ENCODE results near the gene ORAI3.

Gene ORAI3

GRCh38 chr16:30998852-30999761, 50.2 kb downstream of the ORAI3 start:
- CTCF ChIA-PET: interaction anchor here (0.7 to 1.8 kb wide), 7 partner anchors 9 to 444 kb away, joined by 3 to 9 read pairs (median 3); no protein-coding TSS in a partner anchor
- POLR2A ChIA-PET: interaction anchor here (0.8 to 1.6 kb wide), 6 partner anchors 13 to 181 kb away, joined by 3 to 5 read pairs (median 4); partner anchors contain the start of genes FUS, ZNF646 and ZNF668
- DNase-seq (ENCODE audit: low read depth, low spot score): no peak
- no peak overlapping the region for H3K4me3 ChIP-seq (ENCODE audit: low read depth, low read length)
- TF ChIP-seq, protein P1, sequence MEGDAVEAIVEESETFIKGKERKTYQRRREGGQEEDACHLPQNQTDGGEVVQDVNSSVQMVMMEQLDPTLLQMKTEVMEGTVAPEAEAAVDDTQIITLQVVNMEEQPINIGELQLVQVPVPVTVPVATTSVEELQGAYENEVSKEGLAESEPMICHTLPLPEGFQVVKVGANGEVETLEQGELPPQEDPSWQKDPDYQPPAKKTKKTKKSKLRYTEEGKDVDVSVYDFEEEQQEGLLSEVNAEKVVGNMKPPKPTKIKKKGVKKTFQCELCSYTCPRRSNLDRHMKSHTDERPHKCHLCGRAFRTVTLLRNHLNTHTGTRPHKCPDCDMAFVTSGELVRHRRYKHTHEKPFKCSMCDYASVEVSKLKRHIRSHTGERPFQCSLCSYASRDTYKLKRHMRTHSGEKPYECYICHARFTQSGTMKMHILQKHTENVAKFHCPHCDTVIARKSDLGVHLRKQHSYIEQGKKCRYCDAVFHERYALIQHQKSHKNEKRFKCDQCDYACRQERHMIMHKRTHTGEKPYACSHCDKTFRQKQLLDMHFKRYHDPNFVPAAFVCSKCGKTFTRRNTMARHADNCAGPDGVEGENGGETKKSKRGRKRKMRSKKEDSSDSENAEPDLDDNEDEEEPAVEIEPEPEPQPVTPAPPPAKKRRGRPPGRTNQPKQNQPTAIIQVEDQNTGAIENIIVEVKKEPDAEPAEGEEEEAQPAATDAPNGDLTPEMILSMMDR (IDR thresholded peaks at IDR 0.05; ENCODE audit: insufficient read depth, low read length, missing control alignments): no peak

DNA sequence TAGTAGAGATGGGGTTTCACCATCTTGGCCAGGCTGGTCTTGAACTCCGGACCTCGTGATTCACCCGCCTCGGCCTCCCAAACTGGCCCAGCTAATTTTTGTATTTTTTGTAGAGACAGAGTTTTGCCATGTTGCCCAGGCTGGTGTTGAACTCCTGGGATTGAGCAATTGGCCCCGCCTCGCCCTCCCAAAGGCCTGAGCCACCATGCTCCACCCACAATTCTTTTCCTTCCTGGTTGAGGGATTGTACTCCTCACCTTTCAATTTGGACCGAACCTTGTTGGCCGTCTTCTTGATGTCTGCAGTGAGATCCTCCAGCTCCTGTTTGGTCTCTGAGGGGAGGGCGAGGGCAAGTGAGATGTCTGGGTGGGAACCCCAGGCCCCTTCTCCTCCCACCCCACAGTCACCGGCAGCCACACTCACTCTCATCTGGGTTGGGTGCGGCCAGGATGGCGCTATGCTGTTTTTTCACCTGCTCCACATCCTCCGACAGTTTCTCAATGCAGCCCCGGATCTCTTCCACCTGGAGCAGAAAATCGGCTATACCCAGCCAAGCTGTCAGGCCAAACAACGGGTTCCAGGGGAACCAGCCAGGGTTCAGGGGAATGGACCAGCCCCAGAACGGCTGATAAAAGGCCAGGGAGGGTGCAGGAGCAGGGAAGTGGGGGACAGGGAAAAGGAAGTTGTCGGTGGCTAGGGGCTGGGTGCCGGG, 52.0 kb downstream of the ORAI3 start:
- H3K4me3 ChIP-seq (ENCODE audit: low read depth, low read length): no peak overlapping the region
- TF ChIP-seq, protein P1 (IDR thresholded peaks at IDR 0.05; ENCODE audit: insufficient read depth, low read length, missing control alignments): no peak
- no peak for DNase-seq (ENCODE audit: low read depth, low spot score)
- ChIA-PET POLR2A (no interaction called here), CTCF (interaction anchor here (1.2 kb wide), 1 partner anchor 18 kb away, joined by 3 read pairs; no protein-coding TSS in a partner anchor)

GRCh38 chr16:31001507-31002249, 52.8 kb downstream of the ORAI3 start:
- H3K4me3 ChIP-seq (ENCODE audit: low read depth, low read length): no peak overlapping the region
- CTCF ChIA-PET: interaction anchor here (2.0 kb wide), 1 partner anchor 17 kb away, joined by 14 read pairs; the partner anchor contains the start of gene HSD3B7
- TF ChIP-seq, protein P1 (IDR thresholded peaks at IDR 0.05; ENCODE audit: insufficient read depth, low read length, missing control alignments): no peak
- POLR2A ChIA-PET: no interaction called here
- DNase-seq (ENCODE audit: low read depth, low spot score): no peak

DNA sequence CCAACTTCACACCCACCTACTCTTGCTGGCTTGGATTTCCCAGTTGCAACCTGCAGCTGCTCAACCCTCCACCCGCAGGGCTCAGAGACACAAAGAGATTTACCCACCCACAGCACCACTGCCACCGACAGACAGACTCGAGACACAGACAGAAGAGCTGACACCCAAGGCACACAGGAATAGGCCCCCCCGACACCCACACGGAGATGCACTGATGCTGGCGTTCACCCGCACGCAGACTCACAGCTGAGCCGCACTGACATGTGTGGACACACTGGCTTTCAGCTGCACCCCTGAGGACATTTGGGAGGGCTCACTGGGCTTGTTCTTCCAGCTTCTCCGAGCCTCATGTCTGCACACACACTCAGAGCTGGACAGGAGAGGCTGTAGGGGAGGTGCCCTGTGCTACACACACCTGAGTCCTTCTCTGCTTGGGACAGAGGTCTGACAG, 53.4 kb downstream of the ORAI3 start:
- no peak for DNase-seq (ENCODE audit: low read depth, low spot score)
- TF ChIP-seq, protein P1 (IDR thresholded peaks at IDR 0.05; ENCODE audit: insufficient read depth, low read length, missing control alignments): no peak
- H3K4me3 ChIP-seq (ENCODE audit: low read depth, low read length): no peak overlapping the region
- POLR2A ChIA-PET: no interaction called here
- CTCF ChIA-PET: interaction anchor here (0.7 to 2.0 kb wide), 5 partner anchors 9 to 453 kb away, joined by 3 to 14 read pairs (median 3); partner anchors contain the start of gene HSD3B7

DNA sequence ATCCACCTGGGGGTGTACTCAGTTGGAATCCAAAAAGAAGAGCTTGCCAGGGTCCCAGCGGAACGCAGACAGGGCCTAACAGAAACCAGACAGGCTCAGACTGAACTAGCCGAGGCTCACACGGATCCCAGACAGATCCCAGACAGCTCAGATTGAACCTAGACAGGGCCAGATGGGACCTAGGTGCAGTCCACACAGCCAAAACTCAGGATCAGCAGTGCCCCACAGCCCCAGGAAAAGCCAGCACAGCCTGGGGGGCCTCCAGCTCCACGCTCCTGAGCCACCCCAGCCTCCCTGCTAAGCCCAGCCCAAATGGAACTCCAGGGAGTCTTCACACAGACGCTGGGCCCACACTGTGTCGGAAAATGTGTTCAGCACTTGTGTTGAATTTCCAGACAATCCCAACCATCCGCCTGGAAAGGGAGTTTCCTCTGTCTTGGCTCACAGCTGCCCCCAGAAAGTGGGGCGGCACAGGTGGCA, 54.0 kb downstream of the ORAI3 start:
- DNase-seq (ENCODE audit: low read depth, low spot score): no peak
- TF ChIP-seq, protein P1 (IDR thresholded peaks at IDR 0.05; ENCODE audit: insufficient read depth, low read length, missing control alignments): no peak
- ChIA-PET POLR2A (no interaction called here), CTCF (interaction anchor here (0.7 to 2.0 kb wide), 5 partner anchors 10 to 453 kb away, joined by 3 to 14 read pairs (median 3); partner anchors contain the start of gene HSD3B7)
- no peak overlapping the region for H3K4me3 ChIP-seq (ENCODE audit: low read depth, low read length)
